Spleen (tissue), 11 donors: ENCODE data around the gene CACNA2D3. TPM values are rescaled to one million over a fixed set of nuclear protein-coding genes. Genes with fewer than 3 reads are reported as not detected.

Experiments
- DNase-seq: peaks from one replicate; pipeline ENCODE4 v3.0.0-alpha.2; 2020
- H3K27ac ChIP-seq, 8 donors: fragments of 200-600 bp; sonication (generic) in 7 of 8; 1 replicate in 4 of 8; 2 replicates in 4 of 8; pipeline versions ENCODE4 v1.5.0 to v1.8.0; 2016 to 2021; ENCODE audit warnings: inconsistent platforms in 4 of 8, mild to moderate bottlenecking in 4 of 8, moderate library complexity in 1 of 8
- H3K27me3 ChIP-seq, 7 donors: fragments of 200-600 bp; sonication (generic) in 6 of 7; replicated peaks in 1 of 7; 1 replicate in 4 of 7; 2 replicates in 3 of 7; pipeline versions ENCODE4 v1.5.0 to v1.8.0; 2016 to 2021; ENCODE audit warnings: inconsistent platforms in 3 of 7, mild to moderate bottlenecking in 1 of 7
- H3K36me3 ChIP-seq, 6 donors: fragments of 200-600 bp; sonication (generic) in 5 of 6; 1 replicate in 4 of 6; 2 replicates in 2 of 6; pipeline versions ENCODE4 v1.5.0 to v1.8.0; 2016 to 2021; ENCODE audit warnings: inconsistent platforms in 2 of 6
- H3K4me1 ChIP-seq, 6 donors: fragments of 200-600 bp; sonication (generic) in 5 of 6; 1 replicate in 3 of 6; 2 replicates in 3 of 6; pipeline versions ENCODE4 v1.5.0 to v1.8.0; 2016 to 2021; ENCODE audit warnings: inconsistent platforms in 3 of 6
- H3K4me3 ChIP-seq, 8 donors: fragments of 200-600 bp; sonication (generic) in 7 of 8; 1 replicate in 4 of 8; 2 replicates in 4 of 8; pipeline versions ENCODE4 v1.5.0 to v1.8.0; 2016 to 2021; ENCODE audit warnings: inconsistent platforms in 4 of 8, mild to moderate bottlenecking in 4 of 8, moderate library complexity in 2 of 8
- H3K9me3 ChIP-seq, 8 donors: fragments of 200-600 bp; sonication (generic) in 7 of 8; 1 replicate in 4 of 8; 2 replicates in 4 of 8; pipeline versions ENCODE4 v1.5.0 to v1.8.0; 2016 to 2021; ENCODE audit warnings: inconsistent platforms in 4 of 8
- POLR2A ChIP-seq, 3 donors: fragments of 450-650 bp; IDR thresholded peaks; one replicate each; pipeline ENCODE4 v1.5.1; 2017; ENCODE audit warnings: antibody characterized with exemption in 3 of 3, mild to moderate bottlenecking in 1 of 3
- POLR2AphosphoS5 ChIP-seq, 3 donors: sonication (generic); formaldehyde crosslinking; IDR thresholded peaks; one replicate each; pipeline ENCODE4 v1.5.1; 2017; ENCODE audit warnings: antibody characterized with exemption in 3 of 3
- WGBS, 5 donors: extraction: QIAGEN DNeasy Blood & Tissue Kit in 3 of 5; methylation state at CpG; one replicate each; pipeline versions ENCODE4 v1.1.5 to v1.1.7; 2013 to 2018; 5-methylcytosine and 5-hydroxymethylcytosine counted together
- intact Hi-C: fragments of 100-400 bp; cut with DNase I; formaldehyde crosslinking; loops from one replicate; pipeline ENCODE4 v1.15.0; 2023; ENCODE audit warnings: low total_unique reads
- polyA plus RNA-seq, 3 donors: library from polyadenylated mRNA; stranded (reverse); fragments of 200-250 nt; gene quantifications; one replicate each; pipeline ENCODE4 v1.2.1, GENCODE V29; 2013
- total RNA-seq, 7 donors: library from RNA; depleted of rRNA in 3 of 7; stranded (reverse); fragments of >200 nt in 3 of 7; fragmentation: NEBNext Ultra II Directional in 4 of 7; extraction: Animal tissue kit (Norgen Biotek cat#: 25700) in 4 of 7; gene quantifications; one replicate each; pipeline versions ENCODE4 v1.1.0 to v1.2.1, GENCODE V29; 2016 to 2021
- TF ChIP-seq, protein P1 (sequence below), 11 experiments: fragments of 200-600 bp in 7 of 11; fragments of 450-650 bp in 4 of 11; sonication (generic) in 4 of 11; IDR thresholded peaks in 8 of 11; conservative IDR thresholded peaks in 3 of 11; 1 replicate in 7 of 11; 2 replicates in 4 of 11; pipeline versions ENCODE4 v1.4.0 to v1.8.0; 2016 to 2021; ENCODE audit warnings: antibody characterized with exemption in 11 of 11, inconsistent platforms in 4 of 11, mild to moderate bottlenecking in 1 of 11
- donor health status: healthy with polysubstance abuse.
- donor health status: DM: no; HTN: no; CAD: no; lungs with moderate emphysema.
- donor health status: DM: no; HTN: no; CAD: no.
- donor health status: Bipolar disorder and iron deficiency.
- donor health status: healthy.
- donor health status: DM: no; HTN: no; CAD: no.
- donor health status: DM: yes; HTN: yes; CAD: no.

Gene CACNA2D3
- total and polyA plus RNA-seq, 10 donors = 0.83 to 4.9 (median 2.9) TPM

- TF ChIP-seq, protein P1, sequence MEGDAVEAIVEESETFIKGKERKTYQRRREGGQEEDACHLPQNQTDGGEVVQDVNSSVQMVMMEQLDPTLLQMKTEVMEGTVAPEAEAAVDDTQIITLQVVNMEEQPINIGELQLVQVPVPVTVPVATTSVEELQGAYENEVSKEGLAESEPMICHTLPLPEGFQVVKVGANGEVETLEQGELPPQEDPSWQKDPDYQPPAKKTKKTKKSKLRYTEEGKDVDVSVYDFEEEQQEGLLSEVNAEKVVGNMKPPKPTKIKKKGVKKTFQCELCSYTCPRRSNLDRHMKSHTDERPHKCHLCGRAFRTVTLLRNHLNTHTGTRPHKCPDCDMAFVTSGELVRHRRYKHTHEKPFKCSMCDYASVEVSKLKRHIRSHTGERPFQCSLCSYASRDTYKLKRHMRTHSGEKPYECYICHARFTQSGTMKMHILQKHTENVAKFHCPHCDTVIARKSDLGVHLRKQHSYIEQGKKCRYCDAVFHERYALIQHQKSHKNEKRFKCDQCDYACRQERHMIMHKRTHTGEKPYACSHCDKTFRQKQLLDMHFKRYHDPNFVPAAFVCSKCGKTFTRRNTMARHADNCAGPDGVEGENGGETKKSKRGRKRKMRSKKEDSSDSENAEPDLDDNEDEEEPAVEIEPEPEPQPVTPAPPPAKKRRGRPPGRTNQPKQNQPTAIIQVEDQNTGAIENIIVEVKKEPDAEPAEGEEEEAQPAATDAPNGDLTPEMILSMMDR (IDR thresholded peaks at IDR 0.05 in 8 of 11, conservative IDR thresholded peaks at IDR 0.05 in 3 of 11) = no peak
- no peak for TF ChIP-seq POLR2A (IDR thresholded peaks at IDR 0.05)
- TF ChIP-seq POLR2AphosphoS5 (IDR thresholded peaks at IDR 0.05) = no peak
- no peak for DNase-seq
Measured at GRCh38 chr3:54215521-54215920, 93.2 kb downstream of the CACNA2D3 start.

GRCh38 chr3:54217828-54218227 lies 95.5 kb downstream of the CACNA2D3 start:
- no peak for DNase-seq
- peaks cover 0 to 7% (median under 1%) of the 10 kb centered on the region in 8 donors for H3K9me3 ChIP-seq
- no peak overlapping the region for H3K27ac ChIP-seq
- TF ChIP-seq POLR2A (IDR thresholded peaks at IDR 0.05) = no peak
- TF ChIP-seq POLR2AphosphoS5 (IDR thresholded peaks at IDR 0.05) = no peak
- TF ChIP-seq, protein P1 (IDR thresholded peaks at IDR 0.05 in 8 of 11, conservative IDR thresholded peaks at IDR 0.05 in 3 of 11) = no peak
- WGBS, 5 donors = 67 to 82% (median 76%) methylated on average over 5 of the region's 5 CpGs
- intact Hi-C loops = no loop called here
- H3K4me3 ChIP-seq = no peak overlapping the region
- no peaks in the 10 kb centered on the region for H3K4me1 ChIP-seq
- no peaks in the 10 kb centered on the region for H3K27me3 ChIP-seq
- H3K36me3 ChIP-seq = no peaks in the 10 kb centered on the region

More at GRCh38 chr3:54215521-54215920, 93.2 kb downstream of the CACNA2D3 start:
- peaks cover 0 to 16% (median 3%) of the 10 kb centered on the region in 8 donors for H3K9me3 ChIP-seq
- no peaks in the 10 kb centered on the region for H3K4me1 ChIP-seq
- 73 to 77% (median 75%) methylated on average over 5 of the region's 5 CpGs for WGBS, 5 donors
- no peaks in the 10 kb centered on the region for H3K36me3 ChIP-seq
- no peak overlapping the region for H3K27ac ChIP-seq
- intact Hi-C loops = no loop called here
- H3K4me3 ChIP-seq = no peak overlapping the region
- H3K27me3 ChIP-seq = no peaks in the 10 kb centered on the region

GRCh38 chr3:54222316-54222715 lies 100.0 kb downstream of the CACNA2D3 start:
- no peak for DNase-seq
- Histone ChIP-seq H3K27me3 (no peaks in the 10 kb centered on the region), H3K27ac (no peak overlapping the region), H3K4me3 (no peak overlapping the region), H3K36me3 (no peaks in the 10 kb centered on the region), H3K4me1 (no peaks in the 10 kb centered on the region), H3K9me3 (no peaks in the 10 kb centered on the region)
- intact Hi-C loops = no loop called here
- TF ChIP-seq POLR2AphosphoS5 (IDR thresholded peaks at IDR 0.05) = no peak

DNA sequence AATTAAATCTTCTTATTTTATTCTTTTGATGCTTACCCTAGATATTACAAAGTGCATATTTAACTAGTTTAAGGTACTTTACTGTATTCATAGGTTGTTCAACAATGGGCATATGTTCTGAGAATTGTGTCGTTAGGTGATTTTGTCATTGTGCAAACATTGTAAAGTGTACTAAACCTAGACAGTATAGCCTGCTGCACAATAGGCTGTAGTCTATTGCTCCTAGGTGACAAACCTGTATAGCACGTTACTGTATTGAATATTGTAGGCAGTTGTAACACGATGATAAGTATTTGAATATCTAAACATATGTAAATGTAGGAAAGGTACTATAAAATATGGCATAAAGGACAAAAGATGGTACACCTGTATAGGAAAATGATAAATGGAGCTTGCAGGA lies 100.7 kb downstream of the CACNA2D3 start:
- Histone ChIP-seq H3K4me3 (no peak overlapping the region), H3K36me3 (no peaks in the 10 kb centered on the region), H3K9me3 (no peaks in the 10 kb centered on the region), H3K4me1 (no peaks in the 10 kb centered on the region), H3K27me3 (no peaks in the 10 kb centered on the region), H3K27ac (no peak overlapping the region)
- intact Hi-C loops = no loop called here
- 83 to 94% (median 92%) methylated on average over 3 of the region's 3 CpGs for WGBS, 5 donors
- TF ChIP-seq POLR2AphosphoS5 (IDR thresholded peaks at IDR 0.05) (no peak), POLR2A (IDR thresholded peaks at IDR 0.05) (no peak)
- TF ChIP-seq, protein P1 (IDR thresholded peaks at IDR 0.05 in 8 of 11, conservative IDR thresholded peaks at IDR 0.05 in 3 of 11) = no peak
- DNase-seq = no peak
